DMS 273 treated with DMSO at 0.1 percent for 48 hours (cell line): Measurements from ENCODE around the gene FGD5.
A peak's percentile ranks its signal among the peaks of the same experiment; 100 is the strongest.
"Not testable (repeated sequence)": the region's sequence is repeated elsewhere in the genome, so short reads cannot be mapped to it uniquely, and the experiment has no call there.

ENCODE experiments used
- DNase-seq: peaks from one replicate; lab custom pipeline; 2025; lab: John Stamatoyannopoulos, UW

Gene FGD5

GRCh38 chr3:14876921-14877333, 58.2 kb downstream of the FGD5 start:
- DNase-seq, result no peak

- DNase-seq, result no peak
Observed at GRCh38 chr3:14877469-14877868, 58.7 kb downstream of the FGD5 start.

- DNase-seq, result peak; percentile 19
Observed at GRCh38 chr3:14879211-14879874, 60.6 kb downstream of the FGD5 start.

GRCh38 chr3:14880447-14881106, 61.8 kb downstream of the FGD5 start:
- no peak for DNase-seq

GRCh38 chr3:14883226-14883625, 64.5 kb downstream of the FGD5 start:
- no peak for DNase-seq

- DNase-seq, result no peak
Observed at GRCh38 chr3:14884665-14885064, 65.9 kb downstream of the FGD5 start.

- DNase-seq, result no peak
Observed at GRCh38 chr3:14885307-14885706, 66.5 kb downstream of the FGD5 start.

- no peak for DNase-seq
Observed at GRCh38 chr3:14886101-14886500, 67.3 kb downstream of the FGD5 start.

GRCh38 chr3:14889205-14889604, 70.4 kb downstream of the FGD5 start:
- DNase-seq, result no peak

GRCh38 chr3:14889943-14890342, 71.2 kb downstream of the FGD5 start:
- no peak for DNase-seq

- no peak for DNase-seq
Observed at GRCh38 chr3:14890476-14890875, 71.7 kb downstream of the FGD5 start.

GRCh38 chr3:14891135-14892132, 72.7 kb downstream of the FGD5 start:
- no peak for DNase-seq

GRCh38 chr3:14892226-14892625, 73.5 kb downstream of the FGD5 start:
- no peak for DNase-seq

- no peak for DNase-seq
Observed at GRCh38 chr3:14894085-14894484, 75.3 kb downstream of the FGD5 start.

- no peak for DNase-seq
Observed at GRCh38 chr3:14897266-14897665, 78.5 kb downstream of the FGD5 start.

- DNase-seq, result no peak
Observed at GRCh38 chr3:14898929-14899328, 80.2 kb downstream of the FGD5 start.

GRCh38 chr3:14899993-14900618, 81.3 kb downstream of the FGD5 start:
- no peak for DNase-seq

GRCh38 chr3:14900881-14901873, 82.4 kb downstream of the FGD5 start:
- DNase-seq, result no peak

- DNase-seq, result no peak
Observed at GRCh38 chr3:14902719-14903118, 84.0 kb downstream of the FGD5 start.

GRCh38 chr3:14903501-14903900, 84.7 kb downstream of the FGD5 start:
- not testable (repeated sequence) for DNase-seq
